Measurements from ENCODE around the gene COMP. TPM values are rescaled to one million over a fixed set of nuclear protein-coding genes. Genes with fewer than 3 reads are reported as not detected.

The COMP gene
- not detected for total RNA-seq (ENCODE audit: unreplicated experiment)
- long read RNA-seq, result 0 reads

DNA sequence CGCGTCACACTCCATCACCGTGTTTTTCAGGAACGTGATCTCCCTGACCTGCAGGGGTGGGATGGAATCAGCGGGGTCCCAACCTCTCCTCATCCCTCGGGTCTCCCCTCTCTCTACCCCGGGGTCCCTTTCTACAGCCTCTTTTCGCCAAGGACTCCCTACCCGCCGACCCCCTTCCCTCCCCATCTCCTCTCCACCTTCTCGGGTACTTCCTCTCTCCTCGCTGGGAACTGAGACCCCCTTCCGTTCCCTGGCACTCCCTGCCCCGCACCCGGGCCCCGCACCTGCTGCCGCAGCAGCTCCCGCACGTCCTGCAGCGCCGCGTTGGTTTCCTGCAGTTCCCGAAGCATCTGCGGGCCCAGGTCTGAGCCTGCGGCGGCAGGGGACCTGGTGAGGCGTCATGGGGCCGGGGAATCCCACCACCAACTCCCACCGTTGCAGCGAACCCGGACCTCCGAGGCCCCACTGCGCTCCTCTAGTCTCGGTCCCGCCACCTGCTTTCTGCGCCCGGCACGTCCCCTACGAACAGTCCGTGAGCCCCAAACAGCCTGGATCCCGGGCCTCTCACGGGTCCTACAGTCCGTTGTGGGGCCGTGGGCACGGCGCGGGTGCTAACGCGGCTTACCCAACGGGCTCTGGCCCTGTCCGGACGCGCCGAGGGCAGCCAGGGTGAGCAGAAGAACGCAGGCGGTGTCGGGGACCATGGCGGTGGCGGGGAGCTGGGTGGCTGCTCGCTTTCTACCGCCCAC is at the start of gene COMP:
TSS of gene COMP (minus strand) at position 740 of the 749 bp plus-strand sequence. CDS start at position 704, 36 bp downstream.
- H3K27me3 Mint-ChIP-seq (ENCODE audit: unreplicated experiment), result peaks cover 42% of the 10 kb centered on the region
- H3K9me3 Mint-ChIP-seq (ENCODE audit: unreplicated experiment), result no peaks in the 10 kb centered on the region
- no peak for DNase-seq (ENCODE audit: low spot score)
- H3K36me3 Mint-ChIP-seq (ENCODE audit: low read depth, unreplicated experiment), result no peaks in the 10 kb centered on the region
- H3K4me3 Mint-ChIP-seq (ENCODE audit: unreplicated experiment), result peak within 1 kb of the TSS; percentile 57
- peaks cover 6% of the 10 kb centered on the region for H3K4me1 Mint-ChIP-seq (ENCODE audit: unreplicated experiment)
- TF ChIP-seq, protein P1, sequence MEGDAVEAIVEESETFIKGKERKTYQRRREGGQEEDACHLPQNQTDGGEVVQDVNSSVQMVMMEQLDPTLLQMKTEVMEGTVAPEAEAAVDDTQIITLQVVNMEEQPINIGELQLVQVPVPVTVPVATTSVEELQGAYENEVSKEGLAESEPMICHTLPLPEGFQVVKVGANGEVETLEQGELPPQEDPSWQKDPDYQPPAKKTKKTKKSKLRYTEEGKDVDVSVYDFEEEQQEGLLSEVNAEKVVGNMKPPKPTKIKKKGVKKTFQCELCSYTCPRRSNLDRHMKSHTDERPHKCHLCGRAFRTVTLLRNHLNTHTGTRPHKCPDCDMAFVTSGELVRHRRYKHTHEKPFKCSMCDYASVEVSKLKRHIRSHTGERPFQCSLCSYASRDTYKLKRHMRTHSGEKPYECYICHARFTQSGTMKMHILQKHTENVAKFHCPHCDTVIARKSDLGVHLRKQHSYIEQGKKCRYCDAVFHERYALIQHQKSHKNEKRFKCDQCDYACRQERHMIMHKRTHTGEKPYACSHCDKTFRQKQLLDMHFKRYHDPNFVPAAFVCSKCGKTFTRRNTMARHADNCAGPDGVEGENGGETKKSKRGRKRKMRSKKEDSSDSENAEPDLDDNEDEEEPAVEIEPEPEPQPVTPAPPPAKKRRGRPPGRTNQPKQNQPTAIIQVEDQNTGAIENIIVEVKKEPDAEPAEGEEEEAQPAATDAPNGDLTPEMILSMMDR (IDR thresholded peaks at IDR 0.05; ENCODE audit: unreplicated experiment), result no peak
- H3K27ac Mint-ChIP-seq (ENCODE audit: unreplicated experiment), result peak within 1 kb of the TSS; percentile 2

DNA sequence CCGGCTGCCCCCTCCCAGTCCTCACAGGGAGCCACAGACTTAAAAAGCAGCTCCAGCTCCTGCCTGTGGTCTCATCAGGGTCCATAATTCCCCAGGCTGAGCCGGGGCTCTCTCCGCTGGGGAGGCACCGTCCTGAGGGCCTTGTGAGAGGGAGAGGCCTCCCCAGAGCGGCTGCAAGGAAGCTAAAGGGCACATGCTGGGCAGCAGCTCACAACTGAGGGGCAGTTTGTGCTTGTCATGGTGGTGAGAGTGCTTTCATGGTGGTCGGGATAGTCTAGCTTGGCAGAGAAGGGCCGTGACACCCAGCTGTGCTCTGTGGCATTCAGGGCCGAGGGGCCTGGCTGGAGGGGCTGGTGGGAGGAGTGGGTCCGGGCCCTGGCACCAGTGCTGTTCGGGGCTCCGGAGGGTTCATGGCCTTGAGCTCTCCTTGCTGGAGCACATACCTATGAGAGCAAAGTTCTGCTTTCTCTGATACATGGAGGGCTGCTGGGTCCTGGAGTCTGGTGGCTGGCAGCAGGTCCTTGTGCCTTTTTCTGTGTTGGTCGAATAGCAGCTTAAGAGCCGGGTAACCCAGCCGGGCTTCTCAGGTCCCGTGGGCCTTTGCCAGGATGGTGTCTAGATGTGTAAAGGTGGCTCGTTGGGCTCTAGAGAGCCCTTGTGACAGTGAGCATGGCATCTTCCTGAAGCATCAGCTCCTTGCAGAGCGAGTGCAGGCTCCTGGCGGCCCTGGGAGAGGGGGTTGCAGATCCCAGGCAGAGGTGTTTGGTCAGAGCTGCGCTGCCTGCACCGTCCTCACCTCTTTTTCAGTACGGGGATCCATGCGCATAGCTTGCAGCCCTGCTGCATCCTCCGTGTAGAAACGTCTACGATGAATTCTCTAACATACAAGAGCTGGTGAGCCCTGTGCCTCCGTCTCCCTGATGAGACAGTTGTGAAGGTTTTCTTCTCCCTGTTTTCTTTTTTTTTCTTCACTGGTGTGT is 49.5 kb upstream of the COMP start:
- peaks cover 4% of the 10 kb centered on the region for H3K27me3 Mint-ChIP-seq (ENCODE audit: unreplicated experiment)
- peaks cover 6% of the 10 kb centered on the region for H3K36me3 Mint-ChIP-seq (ENCODE audit: low read depth, unreplicated experiment)
- H3K9me3 Mint-ChIP-seq (ENCODE audit: unreplicated experiment), result no peaks in the 10 kb centered on the region
- DNase-seq (ENCODE audit: low spot score), result no peak
- H3K27ac Mint-ChIP-seq (ENCODE audit: unreplicated experiment), result peak overlapping the region; percentile 27
- H3K4me1 Mint-ChIP-seq (ENCODE audit: unreplicated experiment), result peaks cover 13% of the 10 kb centered on the region
- no peak overlapping the region for H3K4me3 Mint-ChIP-seq (ENCODE audit: unreplicated experiment)
- TF ChIP-seq, protein P1 (IDR thresholded peaks at IDR 0.05; ENCODE audit: unreplicated experiment), result no peak

DNA sequence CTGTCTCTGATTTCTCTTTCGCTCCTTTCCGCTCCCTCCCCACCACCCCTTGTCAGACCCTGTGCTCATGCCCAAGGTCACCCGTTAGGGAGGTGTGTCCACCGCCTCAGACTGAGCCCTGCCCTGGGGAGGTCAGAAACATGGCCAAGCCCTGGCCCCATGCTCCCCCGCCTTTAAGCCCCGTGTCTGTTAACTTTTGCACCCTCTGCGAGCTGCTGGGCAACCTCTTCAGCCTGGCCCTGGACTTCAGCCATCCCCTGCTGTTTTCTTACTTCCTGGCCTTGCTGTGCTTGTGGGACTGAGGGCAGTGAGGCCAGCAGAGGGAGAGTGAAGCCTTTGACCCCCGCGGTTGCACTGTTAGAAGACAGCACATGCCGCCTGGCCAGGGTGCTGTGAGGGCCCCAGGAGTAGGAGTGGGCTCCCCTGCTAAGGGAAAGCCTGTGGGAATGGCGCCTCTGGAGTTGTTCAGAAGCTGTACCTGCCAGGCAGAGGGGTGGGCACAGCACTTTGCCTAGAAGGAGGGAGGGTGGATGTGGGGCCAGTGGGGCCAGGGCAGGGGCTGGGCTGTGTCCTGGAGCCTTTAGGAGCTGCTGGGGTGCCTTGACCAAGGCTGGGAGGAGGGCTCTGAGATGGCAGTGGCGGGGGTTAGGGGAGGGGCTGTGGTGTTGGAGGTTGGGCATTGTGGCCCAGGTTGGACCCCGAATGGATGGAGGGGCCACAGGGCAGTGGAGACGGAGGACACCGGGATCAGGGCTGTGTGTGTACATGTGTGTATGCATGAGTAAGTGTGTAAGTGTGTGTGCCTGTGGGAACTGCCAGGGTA is 48.6 kb upstream of the COMP start:
- Mint-ChIP-seq H3K9me3 (ENCODE audit: unreplicated experiment) (no peaks in the 10 kb centered on the region), H3K27ac (ENCODE audit: unreplicated experiment) (no peak overlapping the region), H3K36me3 (ENCODE audit: low read depth, unreplicated experiment) (peaks cover 4% of the 10 kb centered on the region), H3K27me3 (ENCODE audit: unreplicated experiment) (peaks cover 4% of the 10 kb centered on the region), H3K4me1 (ENCODE audit: unreplicated experiment) (peaks cover 13% of the 10 kb centered on the region), H3K4me3 (ENCODE audit: unreplicated experiment) (no peak overlapping the region)
- TF ChIP-seq, protein P1 (IDR thresholded peaks at IDR 0.05; ENCODE audit: unreplicated experiment), result no peak
- no peak for DNase-seq (ENCODE audit: low spot score)

DNA sequence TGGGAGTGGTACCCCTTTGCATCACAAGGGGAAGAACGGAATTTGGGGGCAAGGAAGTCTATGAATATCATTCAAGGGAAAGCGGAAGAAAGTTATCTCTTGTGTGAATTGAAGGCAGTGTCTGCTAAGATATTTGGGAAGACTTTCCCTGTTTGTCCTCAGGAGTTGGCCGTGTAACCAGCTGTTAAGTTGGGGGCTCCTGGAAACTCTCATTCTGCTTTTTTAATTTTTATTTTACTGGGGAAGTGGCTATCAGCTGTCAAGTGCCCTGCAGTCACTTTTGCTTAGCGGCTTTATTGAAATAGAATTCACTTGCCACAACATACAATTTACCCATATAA is 43.5 kb upstream of the COMP start:
- peak overlapping the region; percentile 98 for H3K4me3 Mint-ChIP-seq (ENCODE audit: unreplicated experiment)
- TF ChIP-seq, protein P1 (IDR thresholded peaks at IDR 0.05; ENCODE audit: unreplicated experiment), result no peak

More for the DNA sequence above, 43.5 kb upstream of the COMP start:
- Mint-ChIP-seq H3K36me3 (ENCODE audit: low read depth, unreplicated experiment) (peaks cover 17% of the 10 kb centered on the region), H3K9me3 (ENCODE audit: unreplicated experiment) (no peaks in the 10 kb centered on the region), H3K27ac (ENCODE audit: unreplicated experiment) (no peak overlapping the region), H3K27me3 (ENCODE audit: unreplicated experiment) (peaks cover 2% of the 10 kb centered on the region), H3K4me1 (ENCODE audit: unreplicated experiment) (peaks cover 27% of the 10 kb centered on the region)
- DNase-seq (ENCODE audit: low spot score), result no peak
